SU-DHL-6 (cell line): ENCODE data around the gene PTPRN2.

Experiments used
- H2AFZ ChIP-seq: fragments of 200-600 bp; sonication (generic); 2 replicates; pipeline ENCODE4 v1.6.1; 2014; ENCODE audit warnings: low read depth, mild to moderate bottlenecking, moderate library complexity, mixed read lengths, antibody characterized with exemption, low read length; ENCODE audit not compliant: severe bottlenecking
- H3F3A ChIP-seq: fragments of 200-600 bp; shearing (Covaris generic); 2 replicates; pipeline ENCODE4 v1.6.0; 2016; ENCODE audit warnings: antibody characterized with exemption, mild to moderate bottlenecking; ENCODE audit not compliant: insufficient read depth
- H3K27ac ChIP-seq: fragments of 200-600 bp; sonication (generic); 2 replicates; pipeline ENCODE4 v1.5.1; 2016; ENCODE audit warnings: low read depth, mild to moderate bottlenecking, low read length, moderate library complexity, mixed read lengths
- H3K27me3 ChIP-seq: fragments of 200-600 bp; sonication (generic), shearing (Covaris generic); 2 replicates; pipeline ENCODE4 v1.6.0; 2014; ENCODE audit warnings: mild to moderate bottlenecking, low read length
- H3K36me3 ChIP-seq: fragments of 200-600 bp; sonication (generic); 2 replicates; pipeline ENCODE4 v1.6.1; 2014; ENCODE audit warnings: mild to moderate bottlenecking, low read length, mixed read lengths
- H3K4me2 ChIP-seq: fragments of 300-600, 200-600 bp; shearing (Covaris generic), sonication (generic); 2 replicates; pipeline ENCODE4 v1.6.0; 2014; ENCODE audit warnings: low read length, low read depth, mild to moderate bottlenecking; ENCODE audit not compliant: poor library complexity, severe bottlenecking
- H3K4me3 ChIP-seq: fragments of 200-600 bp; sonication (generic); 2 replicates; pipeline ENCODE4 v1.5.1; 2014; ENCODE audit warnings: antibody characterized with exemption, low read length, mild to moderate bottlenecking, mixed read lengths; ENCODE audit not compliant: insufficient read depth, poor library complexity, severe bottlenecking
- H3K79me2 ChIP-seq: fragments of 200-600 bp; sonication (generic); 2 replicates; pipeline ENCODE4 v1.6.1; 2014; ENCODE audit warnings: mild to moderate bottlenecking, low read length, moderate library complexity; ENCODE audit not compliant: insufficient read depth
- H3K9ac ChIP-seq: fragments of 200-600 bp; sonication (generic); 2 replicates; pipeline ENCODE4 v1.7.0; 2014; ENCODE audit warnings: mild to moderate bottlenecking, low read length
- H3K9me2 ChIP-seq: fragments of 200-600 bp; sonication (generic); replicated peaks from 2 replicates; pipeline ENCODE4 v1.6.1; 2014; ENCODE audit warnings: low read length; ENCODE audit not compliant: insufficient read depth
- H3K9me3 ChIP-seq: fragments of 200-600 bp; sonication (generic); 2 replicates; pipeline ENCODE4 v1.6.1; 2014; ENCODE audit warnings: low read length, mixed read lengths; ENCODE audit not compliant: insufficient read depth
- H4K20me1 ChIP-seq: fragments of 200-600 bp; sonication (generic); 2 replicates; pipeline ENCODE4 v1.6.1; 2014; ENCODE audit warnings: low read depth, mild to moderate bottlenecking, antibody characterized with exemption, low read length, moderate library complexity, mixed read lengths
- EZH2phosphoT487 ChIP-seq: fragments of 200-600 bp; sonication (generic), shearing (Covaris generic); conservative IDR thresholded peaks from 2 replicates; pipeline ENCODE4 v1.6.1; 2018; ENCODE audit warnings: mild to moderate bottlenecking, antibody characterized with exemption, low read length, moderate library complexity, mixed read lengths
- TF ChIP-seq, protein P1 (sequence below): fragments of 200-600 bp; sonication (generic); IDR thresholded peaks from one replicate; pipeline ENCODE4 v1.5.1; 2017; ENCODE audit warnings: antibody characterized with exemption, mild to moderate bottlenecking, low read length, moderate library complexity; ENCODE audit not compliant: insufficient read depth, poor library complexity, severe bottlenecking

Gene PTPRN2

DNA sequence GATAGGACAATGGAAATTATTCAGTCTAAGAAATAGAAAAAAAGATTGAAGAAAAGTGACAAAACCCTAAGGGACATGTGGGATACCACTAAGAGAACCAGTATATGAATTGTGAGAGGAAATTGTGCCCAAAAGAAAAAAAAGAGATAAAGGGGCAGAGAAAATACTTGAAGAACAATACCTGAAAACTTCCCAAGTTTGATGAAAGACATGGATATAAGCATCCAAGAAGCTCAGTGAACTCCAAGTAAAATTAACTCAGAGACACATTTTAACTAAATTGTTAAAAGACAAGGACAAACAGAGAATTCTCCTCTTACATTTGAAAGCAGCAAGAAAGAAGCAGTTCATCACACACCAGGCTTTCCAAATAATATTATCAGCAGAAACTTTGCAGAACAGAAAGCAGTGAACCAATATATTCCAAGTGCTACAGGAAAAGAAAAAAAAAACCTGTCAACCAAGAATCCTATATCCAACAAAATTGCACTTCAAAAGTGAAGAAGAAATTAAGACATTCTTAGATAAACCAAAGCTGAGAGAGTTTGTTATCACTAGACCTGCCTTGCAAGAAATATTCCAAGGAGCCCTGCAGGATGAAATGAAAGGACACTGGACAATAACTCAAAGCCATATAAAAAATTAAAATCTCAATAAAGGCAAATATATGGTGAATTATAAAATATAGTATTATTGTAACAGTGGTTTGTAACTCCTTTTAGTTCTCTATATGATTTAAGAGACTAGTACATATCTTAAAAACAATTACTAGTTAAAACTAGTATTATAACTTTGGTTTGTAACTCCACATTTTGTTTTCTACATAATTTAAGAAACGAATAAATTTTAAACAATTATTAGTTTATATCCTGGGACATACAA is 470.0 kb downstream of the PTPRN2 start:
- Histone ChIP-seq H3K27me3 (no peaks in the 10 kb centered on the region), H3K36me3 (no peaks in the 10 kb centered on the region), H4K20me1 (no peaks in the 10 kb centered on the region), H3K4me2 (no peak overlapping the region), H2AFZ (no peak overlapping the region), H3K79me2 (no peaks in the 10 kb centered on the region), H3K27ac (no peak overlapping the region), H3K9me2 (no peaks in the 10 kb centered on the region), H3F3A (no peaks in the 10 kb centered on the region), H3K9me3 (no peaks in the 10 kb centered on the region), H3K9ac (no peak overlapping the region), H3K4me3 (no peak overlapping the region)
- TF ChIP-seq EZH2phosphoT487 = no peak

DNA sequence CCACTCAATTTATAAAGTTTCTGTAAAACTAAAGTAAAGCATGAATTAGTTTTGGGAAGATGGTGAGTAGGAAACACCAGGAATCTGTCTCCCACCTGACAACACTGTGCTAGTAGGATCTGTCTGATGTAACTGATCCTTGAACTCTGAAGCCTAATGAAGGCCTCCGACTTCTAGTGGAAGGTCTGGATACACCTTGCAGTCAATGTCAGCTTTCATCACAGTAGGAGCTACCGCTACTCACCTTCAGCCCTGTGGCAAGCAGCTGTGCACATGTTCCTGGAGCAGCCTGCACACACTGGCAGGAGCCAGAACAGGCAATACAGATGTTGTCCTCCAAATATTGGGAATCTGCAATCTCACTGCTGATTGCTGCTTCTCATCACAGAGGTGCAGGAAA is 471.4 kb downstream of the PTPRN2 start:
- Histone ChIP-seq H3K4me2 (no peak overlapping the region), H3K27me3 (no peaks in the 10 kb centered on the region), H3K9ac (no peak overlapping the region), H3K79me2 (no peaks in the 10 kb centered on the region), H3K9me3 (no peaks in the 10 kb centered on the region), H2AFZ (no peak overlapping the region), H3K4me3 (no peak overlapping the region), H3K9me2 (no peaks in the 10 kb centered on the region), H3K27ac (no peak overlapping the region), H4K20me1 (no peaks in the 10 kb centered on the region), H3K36me3 (no peaks in the 10 kb centered on the region), H3F3A (no peaks in the 10 kb centered on the region)
- no peak for TF ChIP-seq EZH2phosphoT487
- TF ChIP-seq, protein P1, sequence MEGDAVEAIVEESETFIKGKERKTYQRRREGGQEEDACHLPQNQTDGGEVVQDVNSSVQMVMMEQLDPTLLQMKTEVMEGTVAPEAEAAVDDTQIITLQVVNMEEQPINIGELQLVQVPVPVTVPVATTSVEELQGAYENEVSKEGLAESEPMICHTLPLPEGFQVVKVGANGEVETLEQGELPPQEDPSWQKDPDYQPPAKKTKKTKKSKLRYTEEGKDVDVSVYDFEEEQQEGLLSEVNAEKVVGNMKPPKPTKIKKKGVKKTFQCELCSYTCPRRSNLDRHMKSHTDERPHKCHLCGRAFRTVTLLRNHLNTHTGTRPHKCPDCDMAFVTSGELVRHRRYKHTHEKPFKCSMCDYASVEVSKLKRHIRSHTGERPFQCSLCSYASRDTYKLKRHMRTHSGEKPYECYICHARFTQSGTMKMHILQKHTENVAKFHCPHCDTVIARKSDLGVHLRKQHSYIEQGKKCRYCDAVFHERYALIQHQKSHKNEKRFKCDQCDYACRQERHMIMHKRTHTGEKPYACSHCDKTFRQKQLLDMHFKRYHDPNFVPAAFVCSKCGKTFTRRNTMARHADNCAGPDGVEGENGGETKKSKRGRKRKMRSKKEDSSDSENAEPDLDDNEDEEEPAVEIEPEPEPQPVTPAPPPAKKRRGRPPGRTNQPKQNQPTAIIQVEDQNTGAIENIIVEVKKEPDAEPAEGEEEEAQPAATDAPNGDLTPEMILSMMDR = no peak

DNA sequence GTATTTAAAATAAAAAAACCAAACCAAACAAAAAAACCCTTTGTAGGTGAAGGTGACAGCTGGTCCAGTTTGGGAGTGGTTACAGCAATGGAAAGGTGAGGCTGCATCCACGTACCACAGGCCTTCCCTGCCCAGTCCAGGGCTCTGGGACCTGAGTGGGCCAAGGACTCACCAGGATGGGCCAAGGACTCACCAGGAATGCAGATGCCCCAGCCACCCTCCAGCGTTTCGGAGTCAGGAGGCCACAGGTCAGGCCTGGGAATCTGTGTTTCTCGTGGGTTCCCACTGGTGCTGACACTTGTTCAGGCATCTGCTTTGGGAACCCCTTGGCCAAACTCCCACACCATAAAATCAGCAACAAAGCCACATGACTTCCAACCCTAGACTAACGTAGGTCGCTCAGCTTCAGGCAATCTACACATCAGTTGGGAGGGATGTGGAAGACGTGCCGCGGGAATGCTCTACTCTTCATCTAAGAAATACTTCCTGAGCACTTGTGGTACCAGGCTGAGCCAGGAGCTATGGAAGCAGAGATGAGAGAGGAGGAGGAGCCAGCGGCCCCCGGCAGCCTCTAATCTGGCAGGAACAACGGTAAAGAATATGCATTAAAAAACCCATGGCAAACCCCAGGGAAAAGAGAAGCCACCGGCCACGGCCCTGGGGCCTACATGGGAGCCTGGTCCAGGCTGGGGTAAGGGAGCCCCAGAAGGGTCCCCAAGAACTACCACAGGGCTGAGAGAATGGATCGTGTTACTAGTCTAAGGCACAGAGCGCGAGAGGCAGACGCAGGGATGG is 473.4 kb downstream of the PTPRN2 start:
- H3K27ac ChIP-seq = no peak overlapping the region
- H3K4me2 ChIP-seq = no peak overlapping the region
- no peak overlapping the region for H2AFZ ChIP-seq
- H3K36me3 ChIP-seq = no peaks in the 10 kb centered on the region
- TF ChIP-seq, protein P1 = no peak
- TF ChIP-seq EZH2phosphoT487 = no peak
- H3K4me3 ChIP-seq = no peak overlapping the region
- H3K27me3 ChIP-seq = no peaks in the 10 kb centered on the region
- no peaks in the 10 kb centered on the region for H3K9me2 ChIP-seq
- H4K20me1 ChIP-seq = no peaks in the 10 kb centered on the region
- no peak overlapping the region for H3K9ac ChIP-seq
- H3K9me3 ChIP-seq = no peaks in the 10 kb centered on the region
- no peaks in the 10 kb centered on the region for H3K79me2 ChIP-seq
- H3F3A ChIP-seq = no peaks in the 10 kb centered on the region
